Type B pancreatic cell (in vitro differentiated cells): ENCODE measurements around the gene RPL28. TPM values are rescaled to one million over a fixed set of nuclear protein-coding genes. Genes with fewer than 3 reads are reported as not detected.

ENCODE experiments used
- DNase-seq: peaks from one replicate; pipeline ENCODE4 v3.0.0; 2021; ENCODE audit warnings: mixed read lengths; ENCODE audit not compliant: unreplicated experiment; ENCODE audit errors: extremely low spot score
- H3K27ac Mint-ChIP-seq: 2 replicates; pipeline ENCODE4 v1.8.0; 2021; ENCODE audit warnings: mild to moderate bottlenecking, mixed read lengths
- H3K27me3 Mint-ChIP-seq: 2 replicates; pipeline ENCODE4 v1.8.0; 2021; ENCODE audit warnings: mixed read lengths
- H3K36me3 Mint-ChIP-seq: 2 replicates; pipeline ENCODE4 v1.8.0; 2021; ENCODE audit warnings: mixed read lengths
- H3K4me1 Mint-ChIP-seq: one replicate; pipeline ENCODE4 v1.8.0; 2021; ENCODE audit warnings: mixed read lengths; ENCODE audit not compliant: unreplicated experiment
- H3K4me3 Mint-ChIP-seq: 2 replicates; pipeline ENCODE4 v1.8.0; 2021; ENCODE audit warnings: mild to moderate bottlenecking, mixed read lengths
- H3K9me3 Mint-ChIP-seq: 2 replicates; pipeline ENCODE4 v1.8.0; 2021; ENCODE audit warnings: mixed read lengths
- total RNA-seq: library from RNA; stranded (reverse); gene quantifications from 2 replicates; pipeline ENCODE4 v1.2.1, GENCODE V29; 2021; ENCODE audit warnings: low replicate concordance
- TF ChIP-seq, protein P1 (sequence below): fragments of 200-600 bp; sonication (generic); conservative IDR thresholded peaks from 2 replicates; pipeline ENCODE4 v1.5.0; 2021; ENCODE audit warnings: antibody characterized with exemption, mild to moderate bottlenecking

RPL28 gene
- total RNA-seq, 1 donor from 2014 or later = 1,799 TPM

DNA sequence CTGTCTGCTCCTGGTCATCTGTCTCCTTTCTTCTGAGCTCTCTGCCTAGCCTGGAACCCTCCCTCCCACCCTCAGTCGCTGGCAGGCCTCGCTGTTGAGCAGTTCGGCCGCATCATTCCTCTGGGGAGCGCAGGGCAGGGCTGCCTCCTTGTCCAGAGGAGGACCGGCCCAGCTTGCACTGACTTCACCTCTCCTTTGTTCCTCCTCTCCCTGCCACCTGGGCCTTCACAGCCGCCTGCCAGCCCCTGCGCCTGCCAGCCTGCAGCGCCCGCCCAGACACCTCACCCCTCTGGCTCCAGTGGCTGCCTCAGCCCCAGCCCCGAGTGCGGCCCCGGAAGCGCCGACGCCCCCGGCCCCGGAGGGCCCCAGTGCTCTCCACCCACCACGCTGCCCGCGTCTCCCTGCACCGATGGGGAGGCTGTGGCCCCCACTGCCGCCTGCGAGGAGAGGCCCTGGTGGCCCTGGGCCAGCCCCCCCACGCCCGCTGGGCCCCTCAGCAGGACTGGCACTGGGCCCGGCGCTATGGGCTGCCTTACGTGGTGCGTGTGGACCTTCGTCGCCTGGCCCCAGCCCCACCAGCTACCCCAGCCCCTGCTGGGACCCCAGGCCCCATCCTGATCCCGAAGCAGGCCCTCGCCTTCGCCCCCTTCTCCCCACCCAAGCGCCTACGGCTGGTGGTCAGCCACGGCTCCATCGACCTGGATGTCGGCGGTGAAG lies 38.8 kb upstream of the RPL28 start:
- no peak overlapping the region for H3K27ac Mint-ChIP-seq
- no peaks in the 10 kb centered on the region for H3K9me3 Mint-ChIP-seq
- peaks cover 16% of the 10 kb centered on the region for H3K27me3 Mint-ChIP-seq
- TF ChIP-seq, protein P1, sequence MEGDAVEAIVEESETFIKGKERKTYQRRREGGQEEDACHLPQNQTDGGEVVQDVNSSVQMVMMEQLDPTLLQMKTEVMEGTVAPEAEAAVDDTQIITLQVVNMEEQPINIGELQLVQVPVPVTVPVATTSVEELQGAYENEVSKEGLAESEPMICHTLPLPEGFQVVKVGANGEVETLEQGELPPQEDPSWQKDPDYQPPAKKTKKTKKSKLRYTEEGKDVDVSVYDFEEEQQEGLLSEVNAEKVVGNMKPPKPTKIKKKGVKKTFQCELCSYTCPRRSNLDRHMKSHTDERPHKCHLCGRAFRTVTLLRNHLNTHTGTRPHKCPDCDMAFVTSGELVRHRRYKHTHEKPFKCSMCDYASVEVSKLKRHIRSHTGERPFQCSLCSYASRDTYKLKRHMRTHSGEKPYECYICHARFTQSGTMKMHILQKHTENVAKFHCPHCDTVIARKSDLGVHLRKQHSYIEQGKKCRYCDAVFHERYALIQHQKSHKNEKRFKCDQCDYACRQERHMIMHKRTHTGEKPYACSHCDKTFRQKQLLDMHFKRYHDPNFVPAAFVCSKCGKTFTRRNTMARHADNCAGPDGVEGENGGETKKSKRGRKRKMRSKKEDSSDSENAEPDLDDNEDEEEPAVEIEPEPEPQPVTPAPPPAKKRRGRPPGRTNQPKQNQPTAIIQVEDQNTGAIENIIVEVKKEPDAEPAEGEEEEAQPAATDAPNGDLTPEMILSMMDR = no peak
- DNase-seq = no peak
- no peak overlapping the region for H3K4me3 Mint-ChIP-seq
- no peaks in the 10 kb centered on the region for H3K36me3 Mint-ChIP-seq
- H3K4me1 Mint-ChIP-seq = peaks cover 15% of the 10 kb centered on the region

DNA sequence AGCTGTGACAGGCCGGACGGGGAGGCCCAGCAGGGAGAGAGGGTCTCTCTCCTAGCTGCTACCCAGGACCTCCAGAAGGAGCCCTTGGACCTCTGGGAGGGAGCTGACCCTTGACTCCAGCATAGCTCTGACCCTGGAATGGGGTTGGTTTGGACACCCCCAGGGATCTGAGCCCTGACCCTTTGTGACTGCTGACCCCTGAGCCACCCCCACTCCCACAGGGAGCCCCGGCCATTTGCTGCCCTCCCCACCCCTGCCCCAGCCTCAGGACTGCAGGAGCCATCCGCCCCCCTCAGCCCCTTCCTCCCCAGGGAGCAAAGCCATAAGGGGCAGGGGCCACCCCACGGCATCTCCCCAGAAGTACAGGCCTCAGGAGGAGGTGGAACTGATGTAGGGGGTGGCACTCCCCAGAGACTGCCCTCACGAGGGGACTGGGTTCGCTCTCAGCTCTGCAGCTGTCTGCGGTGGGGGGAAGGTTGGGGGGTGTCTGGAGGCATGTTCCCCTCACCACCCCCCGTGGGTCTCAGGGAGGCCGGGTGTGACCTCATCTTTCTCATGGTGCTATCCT lies 38.2 kb upstream of the RPL28 start:
- Mint-ChIP-seq H3K27me3 (peaks cover 22% of the 10 kb centered on the region), H3K4me3 (no peak overlapping the region), H3K9me3 (no peaks in the 10 kb centered on the region), H3K36me3 (no peaks in the 10 kb centered on the region), H3K27ac (no peak overlapping the region), H3K4me1 (peaks cover 15% of the 10 kb centered on the region)
- TF ChIP-seq, protein P1 = no peak
- DNase-seq = no peak

DNA sequence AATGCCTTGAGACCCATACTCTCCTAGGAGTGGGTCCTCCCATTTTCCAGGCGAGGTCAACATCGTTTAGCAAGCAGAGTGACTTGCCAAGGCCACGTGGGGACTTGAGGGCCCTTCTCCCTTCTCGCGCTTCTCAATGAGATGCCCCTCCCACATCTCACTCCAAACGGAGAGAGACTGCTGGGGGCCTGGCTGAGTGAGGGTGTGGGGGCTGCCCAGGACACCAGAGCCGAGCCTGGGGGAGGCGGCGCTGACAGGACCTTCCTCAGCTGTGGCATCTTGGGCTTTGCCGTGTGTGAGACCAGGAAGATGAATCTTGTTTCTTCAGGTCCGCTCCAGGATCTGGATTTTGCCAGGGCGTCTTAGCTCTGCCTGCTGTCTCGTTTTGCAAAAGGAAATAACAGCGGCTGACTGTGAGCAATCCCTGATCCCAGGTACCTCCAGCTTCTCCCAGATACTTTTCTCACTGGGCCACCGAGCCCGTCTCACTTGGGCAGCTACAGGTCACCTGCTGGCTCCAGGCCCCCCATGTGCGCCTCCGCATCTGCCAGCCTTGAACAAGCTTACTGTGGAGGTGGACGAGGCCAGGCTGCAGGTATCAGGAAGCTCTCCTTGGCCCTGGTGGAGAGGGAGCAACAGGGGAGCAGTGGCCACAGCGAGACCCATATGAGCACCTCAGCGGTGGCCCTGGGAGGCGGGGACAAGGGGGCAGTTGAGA lies 37.3 kb upstream of the RPL28 start:
- Mint-ChIP-seq H3K9me3 (no peaks in the 10 kb centered on the region), H3K27me3 (peaks cover 32% of the 10 kb centered on the region), H3K27ac (no peak overlapping the region), H3K4me3 (no peak overlapping the region), H3K4me1 (peaks cover 15% of the 10 kb centered on the region), H3K36me3 (no peaks in the 10 kb centered on the region)
- no peak for DNase-seq
- TF ChIP-seq, protein P1 = no peak

DNA sequence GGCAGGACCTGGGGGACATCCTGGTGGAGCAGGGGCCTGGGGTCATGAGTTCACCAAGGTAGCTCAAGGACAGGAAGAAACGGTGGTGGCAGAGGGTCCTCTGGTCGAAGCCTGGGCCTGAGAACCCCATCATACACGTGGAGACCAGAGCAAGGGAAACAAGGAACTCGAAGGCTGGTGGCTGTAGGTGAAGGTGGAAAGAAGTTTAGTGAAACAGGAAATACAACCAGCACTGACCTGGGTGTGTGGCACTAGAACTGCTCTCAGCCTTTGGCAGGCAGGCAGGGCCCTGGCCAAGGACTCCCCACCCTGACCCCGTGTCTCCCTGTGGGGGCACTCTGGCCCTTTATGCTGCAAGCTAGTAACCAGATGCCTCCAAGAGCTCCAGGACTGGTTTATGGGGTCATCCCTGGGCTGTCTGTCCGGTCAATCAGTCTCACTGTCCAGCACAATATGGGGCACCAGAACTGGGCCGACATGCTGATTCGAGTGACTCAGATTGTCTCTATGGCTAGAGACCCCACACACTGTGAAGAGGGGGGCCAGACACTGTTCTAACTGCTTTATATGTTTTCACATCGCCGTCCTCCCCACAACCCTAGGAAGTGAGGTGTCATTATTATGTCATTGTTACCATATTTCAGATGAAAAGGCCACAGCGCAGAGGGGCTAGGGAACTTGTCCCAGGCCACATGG lies 35.0 kb upstream of the RPL28 start:
- DNase-seq = no peak
- Mint-ChIP-seq H3K27ac (no peak overlapping the region), H3K4me3 (peak overlapping the region; percentile 41), H3K9me3 (no peaks in the 10 kb centered on the region), H3K4me1 (peaks cover 9% of the 10 kb centered on the region), H3K27me3 (peaks cover 47% of the 10 kb centered on the region), H3K36me3 (no peaks in the 10 kb centered on the region)
- TF ChIP-seq, protein P1 = no peak

DNA sequence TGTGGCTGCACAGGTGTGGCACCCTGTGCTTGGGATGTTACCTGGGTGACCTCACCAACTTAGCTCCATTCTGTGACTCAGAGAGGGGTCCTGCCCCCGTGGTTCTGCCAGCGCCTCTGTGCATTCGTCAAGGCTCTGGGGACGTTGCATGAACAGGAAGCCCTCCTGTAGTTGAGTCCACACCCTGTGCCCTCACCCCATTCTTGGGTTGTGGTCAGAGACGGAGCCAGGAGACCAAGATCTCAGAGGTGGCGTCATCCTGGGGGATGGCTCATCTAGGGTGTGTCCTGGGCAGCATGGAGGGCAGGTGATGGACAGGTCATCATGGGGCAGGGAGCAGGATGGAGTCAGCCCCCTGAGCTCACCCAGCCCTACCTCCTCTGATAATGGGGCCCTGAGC lies 33.7 kb upstream of the RPL28 start:
- Mint-ChIP-seq H3K4me1 (peaks cover 9% of the 10 kb centered on the region), H3K27me3 (peaks cover 60% of the 10 kb centered on the region), H3K36me3 (no peaks in the 10 kb centered on the region), H3K4me3 (no peak overlapping the region), H3K27ac (no peak overlapping the region), H3K9me3 (no peaks in the 10 kb centered on the region)
- DNase-seq = no peak
- TF ChIP-seq, protein P1 = no peak
